CD4-positive, alpha-beta T cell treated with Interferon gamma for 1 hour (primary cell): ENCODE results near the gene SRCAP.

Experiments
- DNase-seq: peaks from one replicate; pipeline ENCODE4 v3.0.0-alpha.2; 2020

The SRCAP gene

DNA sequence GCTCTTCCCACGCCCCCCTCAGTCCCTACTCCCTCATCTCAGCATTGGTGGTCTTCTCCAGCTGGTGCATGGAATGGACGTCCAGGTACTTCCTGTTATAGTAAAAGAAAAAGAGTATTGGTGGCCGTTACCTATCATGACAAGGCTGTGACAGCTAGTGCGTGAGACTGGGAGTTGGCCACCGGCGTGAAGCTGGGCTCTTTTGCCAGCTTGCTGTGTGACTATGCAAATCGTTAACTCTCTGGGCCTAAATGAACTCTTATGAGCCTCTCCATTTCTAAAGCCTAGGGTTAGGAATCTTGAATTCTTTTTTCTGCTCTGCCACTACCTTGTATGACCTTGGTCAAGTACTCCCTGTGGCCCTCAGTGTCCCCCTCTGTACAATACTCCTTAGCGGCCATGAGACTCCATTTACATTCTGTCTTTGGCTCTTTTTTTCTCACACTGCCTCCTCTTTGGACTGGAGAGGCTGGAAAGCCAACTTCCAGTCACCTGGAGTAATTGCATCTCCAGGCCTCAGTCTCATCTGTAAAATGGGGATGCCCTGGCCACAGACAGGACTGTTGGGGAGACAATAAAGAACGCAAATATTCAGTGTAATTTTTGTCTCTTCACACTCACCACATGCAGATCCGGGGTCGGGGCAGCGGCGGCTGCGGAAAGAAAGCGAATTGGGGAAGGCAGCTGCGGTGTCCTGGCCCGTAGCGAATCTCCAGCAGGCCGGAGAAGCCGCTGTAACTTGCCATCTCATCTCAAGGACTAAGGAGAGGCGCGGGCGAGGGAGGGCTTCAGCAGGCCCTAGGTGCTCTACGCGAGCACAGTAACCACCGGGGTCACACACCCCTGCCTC lies 61.8 kb downstream of the SRCAP start:
- no peak for DNase-seq

- peak; percentile 27 for DNase-seq
These were observed 62.5 kb downstream of the SRCAP start for GRCh38 chr16:30761427-30761927.

DNA sequence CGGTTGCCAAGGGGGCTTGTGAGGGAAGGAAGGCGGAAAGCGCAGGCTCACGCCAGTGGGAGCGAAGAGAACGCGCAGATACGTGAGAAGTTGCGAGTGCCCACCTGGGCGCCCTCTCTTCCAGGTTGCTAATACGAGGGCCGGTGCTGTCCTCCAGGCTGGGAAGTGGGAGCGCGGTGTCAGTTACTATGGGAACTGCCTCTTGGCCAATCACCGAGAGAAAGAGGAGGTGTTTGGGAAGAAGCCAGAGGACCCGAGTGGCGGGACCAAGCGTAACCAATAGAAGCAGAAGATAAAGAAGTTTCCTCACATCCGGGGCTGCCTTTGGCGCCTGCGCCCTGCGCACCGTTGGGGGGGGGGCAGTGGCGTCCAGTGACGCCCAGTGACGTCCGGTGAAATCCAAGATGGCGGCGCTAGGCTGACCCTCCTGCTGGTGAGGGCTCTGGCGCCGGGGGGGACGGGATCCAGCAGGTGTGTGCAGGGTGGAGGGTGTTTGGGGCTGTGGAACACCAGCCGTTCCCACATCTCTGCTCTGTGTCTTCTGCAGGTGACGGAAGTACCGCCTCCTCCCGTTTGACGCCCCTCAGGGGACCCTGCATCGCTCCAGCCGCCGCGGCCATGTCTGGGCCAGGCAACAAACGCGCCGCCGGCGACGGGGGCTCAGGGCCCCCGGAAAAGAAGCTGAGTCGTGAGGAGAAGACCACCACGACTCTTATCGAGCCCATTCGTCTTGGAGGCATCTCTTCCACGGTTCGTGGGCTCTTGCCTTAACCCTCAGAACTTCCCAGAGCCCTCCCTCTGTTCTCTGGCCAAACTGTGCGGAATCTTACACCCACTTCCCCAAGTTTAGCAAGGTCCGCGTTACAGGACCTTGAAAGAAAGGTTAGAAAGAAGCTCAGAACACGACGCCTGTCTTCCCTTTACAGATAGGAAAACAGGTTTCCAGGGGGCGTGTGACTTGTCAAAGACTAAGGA lies 63.2 kb downstream of the SRCAP start, which contains the start of the genes CFAP119 and RNF40:
CFAP119 (minus strand) TSS at position 135 of the 975 bp plus-strand sequence. CDS start 314 bp downstream, outside the sequence.
RNF40 (plus strand) TSS at position 395 of the 975 bp plus-strand sequence; CDS start at position 619, 224 bp downstream.
- peak; percentile 92 for DNase-seq

- no peak for DNase-seq
These were observed 64.2 kb downstream of the SRCAP start for GRCh38 chr16:30762991-30763725.

DNA sequence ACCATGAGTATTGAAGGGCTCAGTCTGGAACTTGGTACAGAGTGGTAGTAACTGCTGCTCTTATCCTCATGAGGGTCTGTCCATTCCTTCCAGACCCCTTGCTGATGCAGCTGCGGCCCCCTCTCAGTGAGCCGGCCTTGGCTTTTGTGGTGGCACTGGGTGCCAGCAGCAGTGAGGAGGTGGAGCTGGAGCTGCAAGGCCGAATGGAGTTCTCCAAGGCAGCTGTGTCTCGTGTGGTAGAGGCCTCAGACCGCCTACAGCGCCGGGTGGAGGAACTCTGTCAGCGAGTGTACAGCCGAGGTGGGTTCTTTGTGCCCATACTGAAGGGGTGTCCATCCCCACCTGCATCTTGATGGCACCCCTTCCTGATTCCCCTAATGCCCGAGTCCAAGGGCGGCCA lies 65.1 kb downstream of the SRCAP start:
- DNase-seq: no peak

DNA sequence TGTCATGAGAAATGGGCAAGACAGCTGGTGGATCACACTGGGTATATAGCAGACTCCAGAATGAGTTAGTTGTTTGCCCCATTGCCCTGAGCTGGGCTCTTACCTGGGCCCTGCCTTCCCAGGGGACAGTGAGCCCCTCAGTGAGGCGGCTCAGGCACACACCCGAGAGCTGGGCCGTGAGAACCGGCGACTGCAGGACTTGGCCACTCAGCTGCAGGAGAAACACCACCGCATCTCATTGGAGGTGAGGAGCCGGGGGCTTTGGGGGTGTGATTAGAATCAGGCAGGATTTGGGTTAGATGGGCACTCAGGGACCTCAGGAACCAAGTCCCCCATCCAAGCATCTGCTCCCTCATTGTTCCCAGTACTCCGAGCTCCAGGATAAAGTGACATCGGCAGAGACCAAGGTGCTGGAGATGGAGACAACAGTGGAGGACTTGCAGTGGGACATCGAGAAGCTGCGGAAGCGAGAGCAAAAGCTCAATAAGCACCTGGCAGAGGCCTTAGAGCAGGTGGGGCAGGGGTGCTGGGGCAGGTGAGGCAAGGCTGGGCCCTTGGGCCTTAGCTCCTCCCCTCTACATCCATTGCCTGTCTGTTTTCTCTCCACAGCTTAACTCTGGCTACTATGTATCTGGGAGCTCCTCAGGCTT lies 66.0 kb downstream of the SRCAP start:
- DNase-seq: no peak

DNA sequence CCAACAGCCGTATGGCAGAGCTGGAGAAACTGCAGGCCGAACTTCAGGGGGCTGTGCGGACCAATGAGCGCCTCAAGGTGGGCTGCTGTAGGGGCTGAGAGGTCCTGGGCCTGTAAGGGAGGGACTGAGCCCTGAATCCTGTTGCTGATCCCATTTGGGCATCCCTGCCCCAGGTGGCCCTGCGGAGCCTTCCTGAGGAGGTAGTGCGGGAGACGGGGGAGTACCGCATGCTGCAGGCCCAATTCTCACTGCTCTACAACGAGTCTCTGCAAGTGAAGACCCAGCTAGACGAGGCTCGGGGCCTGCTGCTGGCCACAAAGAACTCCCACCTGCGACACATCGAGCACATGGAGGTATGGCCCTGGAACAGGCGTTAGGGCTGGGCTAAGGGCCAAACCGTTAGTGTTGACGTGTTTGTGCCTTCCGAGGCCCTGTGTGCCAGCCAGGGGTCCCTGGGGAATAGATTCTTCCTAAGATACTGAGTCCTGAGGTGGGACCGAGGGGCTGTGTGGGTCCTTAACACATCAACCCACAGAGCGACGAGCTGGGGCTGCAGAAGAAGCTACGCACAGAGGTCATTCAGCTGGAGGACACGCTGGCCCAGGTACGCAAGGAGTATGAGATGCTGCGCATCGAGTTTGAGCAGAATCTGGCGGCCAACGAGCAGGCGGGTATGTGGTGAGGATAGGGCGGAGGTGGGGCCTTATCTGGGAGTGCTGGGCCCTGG lies 67.4 kb downstream of the SRCAP start:
- no peak for DNase-seq

GRCh38 chr16:30766933-30767284 lies 67.9 kb downstream of the SRCAP start:
- no peak for DNase-seq

DNA sequence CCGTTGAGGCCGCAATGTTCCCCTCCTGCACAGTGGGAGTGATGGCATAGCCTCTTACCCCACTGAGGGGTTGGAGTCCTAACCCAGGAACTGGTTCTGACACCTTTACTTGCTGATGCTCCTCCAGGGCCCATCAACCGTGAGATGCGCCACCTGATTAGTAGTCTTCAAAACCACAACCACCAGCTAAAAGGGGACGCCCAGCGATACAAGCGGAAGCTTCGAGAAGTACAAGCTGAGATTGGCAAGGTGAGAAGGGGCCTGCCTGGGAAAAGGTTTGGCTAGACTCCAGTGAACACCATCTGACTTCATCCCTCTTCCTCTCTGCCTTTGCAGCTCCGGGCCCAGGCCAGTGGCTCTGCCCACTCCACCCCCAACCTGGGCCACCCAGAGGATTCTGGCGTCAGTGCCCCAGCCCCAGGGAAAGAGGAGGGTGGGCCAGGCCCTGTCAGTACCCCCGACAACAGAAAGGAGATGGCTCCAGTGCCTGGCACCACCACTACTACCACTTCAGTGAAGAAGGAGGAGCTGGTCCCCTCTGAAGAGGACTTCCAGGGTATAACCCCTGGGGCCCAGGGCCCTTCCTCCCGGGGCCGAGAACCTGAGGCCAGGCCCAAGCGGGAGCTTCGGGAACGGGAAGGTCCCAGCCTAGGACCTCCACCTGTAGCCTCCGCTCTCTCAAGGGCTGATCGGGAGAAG lies 68.9 kb downstream of the SRCAP start:
- peak; percentile 57 for DNase-seq

- DNase-seq: no peak
These were observed 69.7 kb downstream of the SRCAP start for GRCh38 chr16:30768583-30769181.

DNA sequence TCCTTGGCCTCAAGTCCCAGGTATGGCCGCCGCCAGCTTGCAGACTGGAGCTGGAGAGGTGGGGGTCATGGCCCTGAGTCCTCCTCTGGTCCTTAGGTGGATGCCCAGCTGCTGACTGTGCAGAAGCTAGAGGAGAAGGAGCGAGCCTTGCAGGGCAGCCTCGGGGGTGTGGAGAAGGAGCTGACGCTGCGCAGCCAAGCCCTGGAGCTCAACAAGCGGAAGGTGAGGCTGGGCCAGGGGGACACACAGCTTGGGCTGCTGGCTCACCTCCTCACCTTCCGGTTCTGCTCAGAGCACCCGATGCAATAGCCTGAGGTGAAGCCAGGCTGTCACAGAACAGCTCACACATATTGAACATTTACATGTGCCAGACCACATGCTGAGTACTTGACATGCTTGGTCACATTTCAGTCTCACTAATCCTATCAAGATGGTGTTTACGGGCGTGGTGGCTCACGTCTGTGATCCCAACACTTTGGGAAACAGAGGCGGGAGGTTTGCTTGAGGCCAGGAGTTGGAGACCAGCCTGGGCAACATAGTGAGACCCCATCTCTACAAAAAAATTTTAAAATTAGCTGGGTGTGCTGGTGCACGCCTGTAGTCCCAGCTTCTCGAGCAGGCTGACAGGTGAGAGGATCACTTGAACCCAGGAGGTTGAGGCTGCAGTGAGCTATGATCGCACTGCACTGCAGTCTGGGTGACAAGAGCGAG lies 70.6 kb downstream of the SRCAP start:
- no peak for DNase-seq

- no peak for DNase-seq
These were observed 72.8 kb downstream of the SRCAP start for GRCh38 chr16:30771726-30772125.

DNA sequence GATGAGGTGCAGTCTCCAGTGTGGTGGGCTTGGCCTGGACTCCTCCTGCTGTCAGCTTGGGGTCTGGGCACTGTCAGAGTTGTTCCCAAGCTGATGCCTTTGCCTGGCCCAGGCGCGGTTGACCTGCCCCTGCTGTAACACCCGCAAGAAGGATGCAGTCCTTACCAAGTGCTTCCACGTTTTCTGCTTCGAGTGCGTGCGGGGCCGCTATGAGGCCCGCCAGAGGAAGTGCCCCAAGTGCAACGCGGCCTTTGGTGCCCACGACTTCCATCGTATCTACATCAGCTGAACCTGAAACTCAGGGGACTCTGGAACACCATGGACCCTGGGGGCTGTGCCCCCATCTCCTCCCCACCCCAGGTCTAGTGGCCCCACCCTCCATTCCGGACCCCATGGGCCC lies 74.9 kb downstream of the SRCAP start:
- no peak for DNase-seq

DNA sequence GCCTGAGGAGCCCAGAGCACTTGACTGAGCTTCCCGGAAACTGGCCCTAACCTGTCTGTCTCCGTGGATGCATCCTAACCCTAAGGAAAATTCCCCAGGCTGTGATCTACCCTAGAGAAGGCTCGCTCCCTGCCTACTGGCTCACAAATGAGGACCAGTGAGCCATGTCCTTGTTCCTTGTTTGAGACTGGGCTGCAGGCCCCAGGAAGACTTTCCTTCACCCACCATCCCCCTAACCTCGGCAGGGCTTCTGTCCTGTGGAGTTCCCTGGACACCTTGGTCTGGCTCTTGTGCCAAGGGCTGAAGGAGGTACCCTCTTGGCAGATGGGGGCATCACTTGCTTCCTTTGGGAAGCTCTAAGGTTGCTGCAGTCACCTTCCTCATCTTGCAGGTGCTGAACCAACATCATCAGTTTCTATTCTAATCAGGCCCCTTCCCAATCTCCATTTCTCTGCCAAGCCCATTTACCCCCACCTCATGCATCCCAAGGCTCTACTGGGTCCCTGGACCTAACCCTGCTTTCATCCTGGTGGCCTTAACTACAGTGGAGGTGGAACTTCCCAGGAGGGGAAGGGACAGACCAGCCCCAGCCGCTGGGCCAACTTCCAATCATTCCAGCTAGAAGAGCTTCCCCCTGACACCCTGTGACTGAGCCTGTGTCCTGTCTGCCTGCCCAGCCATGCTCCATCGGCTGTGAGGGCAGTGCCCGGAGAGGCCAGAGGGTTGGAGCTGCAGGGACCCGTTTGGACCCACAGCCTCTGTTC lies 75.6 kb downstream of the SRCAP start:
- no peak for DNase-seq

DNA sequence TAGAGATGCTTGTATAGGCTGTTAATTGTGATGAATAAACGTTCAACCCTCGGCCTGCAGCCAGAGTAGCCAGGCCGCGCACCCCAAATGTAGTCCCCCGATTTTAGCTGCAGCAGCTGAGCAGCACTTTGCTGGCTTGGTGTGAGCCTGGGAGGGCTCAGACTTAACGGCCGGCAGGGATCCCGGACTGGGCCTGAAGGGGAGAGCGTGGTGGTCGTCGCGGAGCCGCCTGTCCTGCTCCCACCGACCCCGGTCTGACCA lies 76.1 kb downstream of the SRCAP start:
- no peak for DNase-seq

GRCh38 chr16:30775392-30776188 lies 76.6 kb downstream of the SRCAP start:
- DNase-seq: peak; percentile 57

DNA sequence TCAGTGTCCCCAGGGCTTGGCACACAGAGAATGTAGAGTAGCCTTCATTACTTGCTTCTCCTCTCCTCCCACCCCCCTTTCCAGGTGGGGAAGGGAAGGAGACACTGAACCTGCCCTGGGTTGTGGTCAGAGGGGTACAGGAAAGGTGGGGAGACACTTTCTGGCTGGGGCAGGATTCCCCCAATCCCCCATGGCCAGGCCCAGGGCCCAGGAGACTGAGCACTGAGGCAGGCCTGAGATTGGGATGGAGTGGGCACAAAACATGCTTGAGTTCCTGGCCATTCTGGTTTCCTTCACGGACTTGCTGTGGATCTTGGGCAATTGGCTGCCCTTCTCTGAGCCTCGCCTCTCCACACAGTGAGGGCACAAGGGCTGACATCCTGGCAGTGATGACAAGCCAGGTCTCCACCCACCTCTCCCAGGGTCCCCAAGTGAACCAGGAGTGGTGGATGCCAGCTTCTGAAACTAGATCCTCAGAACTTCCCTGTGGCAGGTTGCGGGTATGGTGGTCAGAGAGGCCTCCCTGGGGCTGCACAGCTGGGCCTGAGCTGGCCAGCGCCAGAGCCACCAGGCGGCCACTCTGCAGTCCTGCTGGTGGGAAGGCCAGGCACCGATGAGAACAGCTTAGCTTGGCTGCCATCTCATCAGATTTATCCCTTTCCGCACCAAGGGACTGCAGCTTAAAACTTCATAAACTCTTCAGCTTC lies 78.8 kb downstream of the SRCAP start:
- no peak for DNase-seq
